ENCODE results near the gene RARS2.

DNA sequence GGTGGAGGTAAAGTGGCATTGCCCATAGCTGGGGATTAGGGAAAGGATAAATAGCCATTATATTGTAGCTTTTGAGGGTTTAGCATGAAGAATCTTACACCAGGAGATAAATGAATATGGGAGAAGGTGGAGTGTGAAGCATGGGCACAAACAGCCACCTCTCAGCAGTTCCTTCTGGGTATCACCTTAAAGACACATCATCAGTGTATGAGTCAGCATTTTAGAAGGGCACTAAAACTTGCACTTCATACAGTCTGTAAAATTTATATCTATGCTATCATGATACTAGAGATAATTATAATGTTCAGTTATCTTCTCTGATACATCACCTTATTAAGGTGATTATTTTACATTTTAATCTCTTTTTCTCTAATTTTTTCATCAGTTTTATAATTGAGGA is 91.7 kb downstream of the RARS2 start:
- TF ChIP-seq, protein P1, sequence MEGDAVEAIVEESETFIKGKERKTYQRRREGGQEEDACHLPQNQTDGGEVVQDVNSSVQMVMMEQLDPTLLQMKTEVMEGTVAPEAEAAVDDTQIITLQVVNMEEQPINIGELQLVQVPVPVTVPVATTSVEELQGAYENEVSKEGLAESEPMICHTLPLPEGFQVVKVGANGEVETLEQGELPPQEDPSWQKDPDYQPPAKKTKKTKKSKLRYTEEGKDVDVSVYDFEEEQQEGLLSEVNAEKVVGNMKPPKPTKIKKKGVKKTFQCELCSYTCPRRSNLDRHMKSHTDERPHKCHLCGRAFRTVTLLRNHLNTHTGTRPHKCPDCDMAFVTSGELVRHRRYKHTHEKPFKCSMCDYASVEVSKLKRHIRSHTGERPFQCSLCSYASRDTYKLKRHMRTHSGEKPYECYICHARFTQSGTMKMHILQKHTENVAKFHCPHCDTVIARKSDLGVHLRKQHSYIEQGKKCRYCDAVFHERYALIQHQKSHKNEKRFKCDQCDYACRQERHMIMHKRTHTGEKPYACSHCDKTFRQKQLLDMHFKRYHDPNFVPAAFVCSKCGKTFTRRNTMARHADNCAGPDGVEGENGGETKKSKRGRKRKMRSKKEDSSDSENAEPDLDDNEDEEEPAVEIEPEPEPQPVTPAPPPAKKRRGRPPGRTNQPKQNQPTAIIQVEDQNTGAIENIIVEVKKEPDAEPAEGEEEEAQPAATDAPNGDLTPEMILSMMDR (IDR thresholded peaks at IDR 0.05; ENCODE audit: insufficient read depth, low read depth, low read length): no peak
- TF ChIP-seq EZH2 (IDR thresholded peaks at IDR 0.05; ENCODE audit: insufficient read depth, low read length): no peak
